GM12874 (cell line): ENCODE data around the gene JAK2.

ENCODE experiments used
- TF ChIP-seq, protein P1 (sequence below): IDR thresholded peaks from 2 replicates; pipeline ENCODE4 v1.5.1; 2011; ENCODE audit warnings: low read depth, mild to moderate bottlenecking, control low read depth, low read length, moderate library complexity; ENCODE audit not compliant: insufficient read depth

JAK2 gene

DNA sequence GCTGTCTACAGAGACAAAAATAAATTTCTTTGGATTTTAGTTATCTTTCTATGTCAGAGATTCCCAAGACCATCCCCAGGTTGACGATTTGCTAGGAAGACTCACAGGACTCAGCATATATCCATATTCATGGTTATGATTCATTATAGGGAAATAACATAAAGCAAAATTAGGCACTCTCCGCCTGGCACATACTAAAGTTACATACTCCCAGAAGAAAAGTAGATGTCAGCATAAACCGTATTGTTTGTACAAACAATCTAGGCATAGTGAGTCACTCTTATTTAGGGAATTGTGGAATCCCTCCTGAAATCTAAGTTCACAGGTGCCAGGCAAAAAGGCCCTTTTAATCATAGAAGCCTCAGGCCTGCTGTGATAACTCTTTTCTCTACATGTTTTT is 137.4 kb downstream of the JAK2 start:
- TF ChIP-seq, protein P1, sequence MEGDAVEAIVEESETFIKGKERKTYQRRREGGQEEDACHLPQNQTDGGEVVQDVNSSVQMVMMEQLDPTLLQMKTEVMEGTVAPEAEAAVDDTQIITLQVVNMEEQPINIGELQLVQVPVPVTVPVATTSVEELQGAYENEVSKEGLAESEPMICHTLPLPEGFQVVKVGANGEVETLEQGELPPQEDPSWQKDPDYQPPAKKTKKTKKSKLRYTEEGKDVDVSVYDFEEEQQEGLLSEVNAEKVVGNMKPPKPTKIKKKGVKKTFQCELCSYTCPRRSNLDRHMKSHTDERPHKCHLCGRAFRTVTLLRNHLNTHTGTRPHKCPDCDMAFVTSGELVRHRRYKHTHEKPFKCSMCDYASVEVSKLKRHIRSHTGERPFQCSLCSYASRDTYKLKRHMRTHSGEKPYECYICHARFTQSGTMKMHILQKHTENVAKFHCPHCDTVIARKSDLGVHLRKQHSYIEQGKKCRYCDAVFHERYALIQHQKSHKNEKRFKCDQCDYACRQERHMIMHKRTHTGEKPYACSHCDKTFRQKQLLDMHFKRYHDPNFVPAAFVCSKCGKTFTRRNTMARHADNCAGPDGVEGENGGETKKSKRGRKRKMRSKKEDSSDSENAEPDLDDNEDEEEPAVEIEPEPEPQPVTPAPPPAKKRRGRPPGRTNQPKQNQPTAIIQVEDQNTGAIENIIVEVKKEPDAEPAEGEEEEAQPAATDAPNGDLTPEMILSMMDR: no peak

DNA sequence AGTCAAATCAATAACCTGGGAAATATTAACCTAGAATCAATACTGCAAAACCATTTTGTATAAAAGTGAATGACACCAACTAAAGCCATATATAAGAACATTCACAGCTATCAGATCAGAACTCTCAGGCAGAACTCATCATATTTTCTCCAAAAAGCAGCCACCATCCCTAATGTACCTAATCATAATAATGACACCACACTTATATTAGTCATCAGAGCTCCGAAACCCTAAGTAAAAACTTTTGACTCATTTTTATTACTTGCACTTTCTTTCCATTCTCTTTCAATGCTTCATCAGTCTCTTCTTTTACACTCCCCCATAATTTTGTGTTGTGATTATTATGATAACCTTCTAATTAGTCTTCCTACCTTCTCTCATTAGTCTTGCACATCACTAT is 155.1 kb downstream of the JAK2 start:
- TF ChIP-seq, protein P1: no peak

DNA sequence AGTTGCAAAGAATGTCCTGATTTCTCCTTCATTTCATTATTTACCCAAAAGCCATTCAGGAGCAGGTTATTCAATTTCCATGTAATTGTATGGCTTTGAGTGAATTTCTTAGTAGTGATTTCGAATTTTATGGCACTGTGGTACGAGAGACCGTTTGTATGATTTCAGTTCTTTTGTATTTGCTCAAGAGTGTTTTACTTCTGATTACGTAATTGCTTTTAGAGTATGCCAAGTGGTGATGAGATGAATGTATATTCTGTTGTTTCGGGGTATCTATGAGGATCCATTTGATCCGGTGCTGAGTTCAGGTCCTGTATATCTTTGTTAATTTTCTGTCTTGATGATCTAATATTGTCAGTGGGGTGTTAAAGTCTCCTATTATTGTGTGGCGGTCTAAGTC is 159.1 kb downstream of the JAK2 start:
- TF ChIP-seq, protein P1: no peak

DNA sequence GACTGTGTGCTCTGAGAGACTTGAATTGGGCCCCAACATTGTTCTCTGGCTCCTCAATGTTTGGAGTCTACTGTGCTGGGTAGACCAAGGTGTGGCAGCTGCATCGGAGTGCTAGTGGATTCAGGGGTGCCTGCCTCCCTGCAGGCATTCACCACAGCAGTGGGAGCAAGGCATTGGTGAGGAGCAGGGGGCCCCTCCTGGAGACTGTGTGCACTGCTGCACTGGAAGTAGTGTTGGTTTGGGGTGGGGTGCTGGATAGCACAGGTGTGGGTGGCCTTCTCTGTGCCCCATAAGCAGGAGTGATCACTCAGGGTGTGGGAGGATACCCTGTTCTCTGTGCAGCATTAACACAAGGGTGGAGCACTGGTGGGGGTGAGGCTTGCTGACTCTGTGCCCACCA is 161.2 kb downstream of the JAK2 start:
- TF ChIP-seq, protein P1: no peak
